IPS-18c (cell line): ENCODE data around the gene PLD4.
"Not testable (repeated sequence)": the region's sequence is repeated elsewhere in the genome, so short reads cannot be mapped to it uniquely, and the experiment has no call there.

Source experiments
- H3K4me3 ChIP-seq: 2 replicates; pipeline ENCODE4 v1.7.0; 2013; ENCODE audit warnings: low read depth, mild to moderate bottlenecking, low read length, moderate library complexity; ENCODE audit not compliant: insufficient read depth
- H3K9me3 ChIP-seq: one replicate; pipeline ENCODE4 v1.6.1; 2013; ENCODE audit warnings: mild to moderate bottlenecking, low read length, moderate library complexity; ENCODE audit not compliant: control insufficient read depth, insufficient read depth

The PLD4 gene

DNA sequence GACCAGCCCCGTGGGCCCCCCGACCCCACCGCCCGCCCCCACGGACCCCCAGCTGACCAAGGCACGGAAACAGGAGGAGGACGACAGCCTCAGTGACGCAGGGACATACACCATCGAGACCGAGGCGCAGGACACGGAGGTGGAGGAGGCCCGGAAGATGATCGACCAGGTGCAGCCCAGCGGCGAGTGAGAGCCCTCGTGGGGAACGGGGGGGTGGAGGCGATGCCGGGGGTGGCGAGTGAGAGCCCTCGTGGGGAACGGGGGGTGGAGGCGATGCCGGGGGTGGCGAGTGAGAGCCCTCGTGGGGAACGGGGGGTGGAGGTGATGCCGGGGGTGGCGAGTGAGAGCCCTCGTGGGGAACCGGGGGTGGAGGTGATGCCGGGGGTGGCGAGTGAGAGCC, 40.3 kb upstream of the PLD4 start:
- not testable (repeated sequence) for H3K4me3 ChIP-seq, H3K9me3 ChIP-seq

DNA sequence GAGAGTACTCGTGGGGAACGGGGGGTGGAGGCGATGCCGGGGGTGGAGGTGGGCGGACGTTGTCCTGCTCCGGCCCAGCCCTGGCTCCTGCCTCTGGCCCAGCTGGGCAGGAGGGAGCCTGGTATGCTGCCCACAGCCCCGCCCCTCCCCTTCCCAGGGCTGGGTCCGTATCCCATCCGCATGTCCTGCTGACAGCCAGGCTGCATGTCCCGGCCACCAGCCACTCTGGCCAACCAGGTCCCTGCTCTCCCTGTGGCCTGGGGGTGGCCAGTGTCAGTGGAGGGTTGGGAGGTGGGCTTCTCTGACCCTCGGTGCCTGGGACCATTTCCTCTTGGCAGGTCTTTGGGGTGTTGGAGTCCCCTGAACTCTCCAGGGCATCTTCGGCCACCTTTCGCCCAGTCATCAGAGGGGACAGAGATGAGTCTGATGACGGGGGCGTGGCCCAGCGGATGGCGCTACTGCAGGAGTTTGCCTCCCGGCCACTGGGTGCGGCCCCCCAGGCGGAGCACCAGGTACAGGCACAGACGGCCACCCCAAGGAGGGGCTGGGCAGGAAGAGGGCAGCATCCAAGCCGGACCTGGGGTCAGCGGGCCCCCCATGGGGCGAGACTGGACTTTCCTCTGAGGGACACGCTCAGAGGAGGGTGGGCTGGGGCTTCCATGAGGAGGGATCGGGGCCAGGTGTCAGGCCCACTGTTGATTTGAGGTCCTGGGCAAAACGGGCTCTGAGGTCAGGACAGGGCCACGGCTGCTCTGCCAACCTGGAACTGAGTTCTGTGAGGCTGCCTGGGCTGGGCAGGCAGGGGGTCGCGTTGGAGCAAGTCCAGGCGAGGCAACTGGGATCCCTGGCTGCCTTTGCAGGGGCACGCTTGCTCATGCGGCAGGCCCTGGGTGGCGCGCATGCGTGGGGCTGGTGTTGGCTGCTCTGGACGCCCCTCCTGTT, 39.4 kb upstream of the PLD4 start:
- H3K4me3 ChIP-seq = no peak overlapping the region

DNA sequence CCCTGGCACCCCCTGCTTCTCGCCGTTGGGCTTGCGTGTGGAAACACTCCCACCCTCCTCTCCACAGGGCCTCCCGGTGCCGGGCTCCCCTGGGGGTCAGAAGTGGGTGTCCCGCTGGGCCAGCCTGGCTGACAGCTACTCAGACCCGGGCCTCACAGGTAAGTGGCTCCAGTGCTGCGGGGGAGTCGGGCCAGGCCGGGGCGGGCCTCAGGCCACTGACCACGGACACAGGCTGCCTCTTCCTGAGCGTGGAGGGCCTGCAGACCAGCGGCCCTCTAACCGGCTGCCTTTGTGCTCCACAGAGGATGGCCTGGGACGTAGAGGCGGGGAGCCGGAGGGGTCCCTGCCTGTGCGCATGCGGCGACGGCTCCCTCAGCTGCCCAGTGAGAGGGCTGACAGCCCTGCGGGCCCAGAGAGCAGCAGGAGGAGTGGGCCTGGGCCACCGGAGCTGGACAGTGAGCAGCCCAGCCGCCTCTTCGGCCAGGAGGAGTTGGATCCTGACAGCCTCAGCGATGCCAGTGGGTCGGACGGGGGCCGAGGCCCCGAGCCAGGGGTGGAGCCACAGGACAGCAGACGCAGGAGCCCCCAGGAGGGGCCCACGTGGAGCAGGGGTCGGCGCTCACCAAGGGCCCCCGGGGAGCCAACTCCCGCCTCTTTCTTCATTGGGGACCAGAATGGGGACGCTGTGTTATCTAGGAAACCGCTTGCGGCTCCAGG, 38.5 kb upstream of the PLD4 start:
- Histone ChIP-seq H3K9me3 (no peaks in the 10 kb centered on the region), H3K4me3 (no peak overlapping the region)

More for the DNA sequence above, 39.4 kb upstream of the PLD4 start:
- H3K9me3 ChIP-seq = no peaks in the 10 kb centered on the region

DNA sequence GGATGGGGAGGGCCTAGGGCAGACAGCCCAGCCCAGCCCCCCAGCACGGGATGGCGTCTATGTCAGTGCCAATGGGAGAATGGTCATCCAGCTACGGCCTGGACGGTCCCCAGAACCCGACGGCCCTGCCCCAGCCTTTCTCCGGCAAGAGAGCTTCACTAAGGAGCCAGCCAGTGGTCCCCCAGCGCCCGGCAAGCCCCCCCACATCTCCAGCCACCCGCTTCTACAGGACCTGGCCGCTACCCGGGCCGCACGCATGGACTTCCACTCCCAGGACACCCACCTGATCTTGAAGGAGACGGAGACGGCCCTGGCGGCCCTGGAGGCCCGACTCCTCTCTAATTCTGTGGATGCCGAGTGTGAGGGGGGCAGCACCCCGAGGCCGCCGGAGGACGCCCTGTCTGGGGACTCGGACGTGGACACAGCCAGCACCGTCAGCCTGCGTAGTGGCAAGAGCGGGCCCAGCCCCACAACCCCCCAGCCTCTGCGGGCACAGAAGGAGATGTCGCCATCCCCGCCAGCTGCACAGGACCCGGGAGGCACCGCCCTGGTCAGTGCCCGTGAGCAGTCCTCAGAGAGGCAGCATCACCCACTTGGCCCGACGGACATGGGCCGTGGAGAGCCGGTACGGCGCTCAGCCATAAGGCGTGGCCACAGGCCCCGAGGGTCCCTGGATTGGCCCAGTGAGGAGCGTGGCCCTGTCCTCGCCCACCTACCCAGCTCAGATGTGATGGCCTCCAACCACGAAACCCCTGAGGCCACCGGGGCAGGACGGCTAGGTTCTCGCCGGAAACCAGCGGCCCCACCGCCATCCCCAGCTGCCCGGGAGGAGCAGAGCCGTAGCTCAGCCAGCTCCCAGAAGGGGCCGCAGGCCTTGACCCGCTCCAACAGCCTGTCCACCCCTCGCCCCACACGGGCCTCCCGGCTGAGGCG, 37.7 kb upstream of the PLD4 start:
- H3K9me3 ChIP-seq = no peaks in the 10 kb centered on the region
- no peak overlapping the region for H3K4me3 ChIP-seq

DNA sequence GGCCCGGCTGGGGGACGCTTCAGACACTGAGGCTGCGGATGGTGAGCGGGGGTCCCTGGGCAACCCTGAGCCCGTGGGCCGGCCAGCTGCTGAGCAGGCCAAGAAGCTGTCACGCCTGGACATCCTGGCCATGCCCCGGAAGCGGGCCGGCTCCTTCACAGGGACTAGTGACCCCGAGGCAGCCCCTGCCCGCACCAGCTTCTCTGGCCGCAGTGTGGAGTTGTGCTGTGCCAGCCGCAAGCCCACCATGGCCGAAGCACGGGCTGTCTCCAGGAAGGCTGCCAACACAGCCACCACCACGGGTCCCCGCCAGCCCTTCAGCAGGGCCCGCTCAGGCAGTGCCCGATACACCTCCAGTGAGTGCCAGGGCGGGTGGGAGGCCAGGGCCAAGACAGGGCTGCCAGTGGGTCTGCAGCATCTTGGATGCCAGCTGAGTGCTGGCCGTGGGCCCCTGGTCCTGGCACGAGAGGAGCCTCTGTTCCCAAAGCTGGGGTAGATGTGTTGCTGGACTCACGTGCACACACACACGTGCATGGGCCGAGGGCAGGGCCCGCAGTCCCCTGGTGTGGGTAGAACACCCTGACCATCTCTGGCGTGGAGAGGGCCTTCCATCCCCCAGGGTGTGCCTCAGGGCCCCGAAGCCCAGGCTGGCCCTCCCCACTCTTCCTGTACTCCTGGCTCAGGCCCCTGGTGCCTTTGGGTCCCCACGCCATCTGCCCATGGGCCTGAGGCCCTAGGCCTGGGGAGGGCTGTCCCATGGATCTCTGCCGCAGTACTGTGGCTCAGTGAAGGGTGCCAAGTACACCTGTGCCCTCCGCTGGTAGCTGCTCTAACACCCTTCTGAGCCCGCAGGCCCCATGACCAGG, 36.8 kb upstream of the PLD4 start:
- Histone ChIP-seq H3K9me3 (no peaks in the 10 kb centered on the region), H3K4me3 (no peak overlapping the region)

DNA sequence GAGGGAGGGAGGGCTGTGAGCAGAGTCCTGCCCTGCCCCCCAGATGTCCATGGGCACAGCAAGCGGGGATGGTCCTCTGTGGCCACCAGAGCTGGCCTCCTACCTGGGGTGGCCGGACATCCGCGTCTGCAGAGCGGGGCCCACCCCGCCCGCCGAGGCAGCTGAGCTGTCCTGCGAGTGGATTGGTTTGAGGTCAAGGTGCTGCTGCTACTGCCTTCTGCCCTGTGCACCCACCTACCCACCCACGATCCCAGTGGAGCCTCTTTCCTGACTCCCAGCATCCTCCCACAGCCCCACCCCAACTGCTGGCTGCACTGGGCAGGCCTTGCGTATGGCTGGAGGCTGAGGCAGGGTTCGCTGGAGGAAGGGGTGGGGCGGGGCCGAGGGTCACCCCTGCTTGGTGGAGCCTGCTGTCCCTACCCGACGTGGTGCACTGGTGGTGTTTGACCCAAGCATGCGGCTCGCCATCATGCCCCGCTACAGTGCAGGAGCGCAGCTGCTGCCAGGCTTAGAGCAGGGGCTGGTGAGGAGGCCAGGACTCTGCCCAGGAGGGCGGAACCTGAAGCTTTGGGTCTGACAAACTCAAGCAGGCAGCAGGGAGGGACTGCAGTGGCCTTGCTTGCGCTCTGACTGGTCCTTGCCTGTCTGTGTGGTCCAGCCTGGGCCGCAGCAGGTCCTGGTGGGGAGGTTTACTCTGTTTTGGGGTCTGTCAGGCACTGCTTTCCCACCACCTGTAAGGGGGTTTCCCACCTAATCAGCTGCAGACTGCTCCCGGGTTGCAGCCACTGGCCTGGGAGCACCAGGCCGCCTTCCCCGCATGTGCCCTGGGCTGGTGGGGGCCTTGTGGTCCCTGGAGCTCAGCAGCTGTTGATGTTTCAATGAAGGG, 35.9 kb upstream of the PLD4 start:
- H3K4me3 ChIP-seq = no peak overlapping the region
- H3K9me3 ChIP-seq = no peaks in the 10 kb centered on the region

DNA sequence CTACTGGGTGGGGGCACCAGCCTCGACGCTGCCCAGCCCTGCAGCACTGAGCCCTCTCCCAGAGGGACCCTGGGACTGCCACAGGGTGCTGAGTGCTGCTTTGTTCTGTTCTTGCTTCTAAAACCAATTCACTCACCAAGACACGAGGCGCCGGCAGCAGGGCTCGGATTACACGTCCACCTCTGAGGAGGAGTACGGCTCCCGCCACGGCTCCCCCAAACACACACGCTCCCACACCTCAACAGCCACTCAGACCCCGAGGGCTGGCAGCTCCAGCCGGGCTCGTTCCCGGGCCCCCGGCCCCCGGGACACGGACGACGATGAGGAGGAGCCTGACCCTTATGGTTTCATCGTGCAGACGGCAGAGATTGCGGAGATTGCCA, 35.3 kb upstream of the PLD4 start:
- no peak overlapping the region for H3K4me3 ChIP-seq
- H3K9me3 ChIP-seq = no peaks in the 10 kb centered on the region

DNA sequence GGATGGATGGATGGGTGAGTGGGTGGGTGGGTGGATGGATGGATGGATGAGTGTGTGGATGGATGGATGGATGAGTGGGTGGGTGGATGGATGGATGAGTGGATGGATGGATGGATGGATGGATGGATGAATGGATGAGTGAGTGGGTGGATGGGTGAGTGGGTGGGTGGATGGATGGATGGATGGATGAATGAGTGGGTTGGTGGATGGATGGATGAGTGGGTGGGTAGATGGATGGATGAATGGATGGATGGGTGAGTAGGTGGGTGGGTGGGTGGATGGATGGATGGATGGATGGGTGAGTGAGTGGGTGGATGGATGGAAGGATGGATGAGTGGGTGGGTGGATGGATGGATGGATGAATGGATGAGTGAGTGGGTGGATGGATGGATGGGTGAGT, 34.4 kb upstream of the PLD4 start:
- not testable (repeated sequence) for H3K4me3 ChIP-seq, H3K9me3 ChIP-seq

DNA sequence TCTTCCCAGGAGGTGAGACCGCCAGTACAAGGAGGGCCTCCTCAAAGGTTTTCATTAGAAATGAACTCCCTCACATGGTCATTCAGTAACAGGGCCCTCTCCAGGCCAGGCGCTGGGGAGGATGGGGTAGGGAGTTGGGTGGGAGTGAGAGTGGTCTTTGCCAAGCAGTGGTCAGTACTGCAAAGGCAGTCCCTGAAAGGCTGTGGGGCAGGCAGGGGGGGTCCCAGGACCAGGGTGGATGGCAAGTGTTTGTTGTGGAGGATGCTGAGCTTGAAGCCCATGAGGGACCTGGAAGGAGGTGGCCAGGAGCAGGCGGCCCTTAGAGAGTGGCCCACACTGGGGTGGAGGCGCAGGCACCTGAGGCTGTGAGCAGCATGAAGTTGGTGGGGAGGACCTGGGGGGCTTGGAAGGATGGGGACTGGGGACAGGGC, 33.5 kb upstream of the PLD4 start:
- no peaks in the 10 kb centered on the region for H3K9me3 ChIP-seq
- no peak overlapping the region for H3K4me3 ChIP-seq

DNA sequence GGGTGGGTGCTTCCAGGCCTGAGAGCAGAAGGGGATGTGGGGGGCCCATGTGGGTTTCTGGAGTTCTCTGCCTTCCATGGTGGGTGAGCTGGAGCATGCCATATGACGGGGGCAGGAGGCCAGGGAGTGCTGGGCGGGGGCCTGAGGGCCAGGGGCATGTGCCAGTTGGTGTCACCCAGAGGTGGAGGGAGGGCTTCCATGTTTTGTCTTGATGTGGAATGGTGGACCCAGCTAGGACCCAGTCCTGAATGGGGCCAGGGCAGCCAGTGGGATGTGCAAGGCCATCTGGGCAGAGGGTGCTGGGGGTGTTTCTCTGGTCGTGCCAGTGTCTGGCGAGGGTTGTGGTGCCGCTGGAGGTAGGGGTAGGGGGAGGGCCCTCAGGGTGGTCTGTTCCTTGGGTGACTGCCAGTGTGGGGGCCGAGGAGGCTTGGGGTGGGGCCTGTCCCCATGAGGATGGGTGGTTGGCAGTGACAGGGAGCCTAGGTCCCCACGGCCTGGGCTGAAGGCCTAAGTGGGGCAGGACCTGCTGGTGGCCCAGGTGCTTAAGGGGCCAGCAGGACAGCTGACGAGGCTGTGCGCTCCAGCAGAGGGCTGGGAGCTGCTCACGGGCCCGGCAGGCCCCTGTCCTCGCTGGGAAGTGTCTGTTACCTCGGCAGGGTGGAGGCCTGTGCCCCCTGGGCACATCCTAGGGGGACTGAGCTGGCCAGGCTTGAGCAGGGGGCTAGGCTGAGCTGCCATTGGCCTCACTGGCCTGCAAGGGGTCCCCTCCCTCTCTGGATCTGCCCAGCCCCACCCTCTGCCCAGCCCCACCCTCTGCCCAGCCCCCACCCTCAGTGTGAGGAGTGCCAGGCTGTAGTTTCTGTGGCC, 32.8 kb upstream of the PLD4 start:
- H3K9me3 ChIP-seq = no peaks in the 10 kb centered on the region
- no peak overlapping the region for H3K4me3 ChIP-seq

DNA sequence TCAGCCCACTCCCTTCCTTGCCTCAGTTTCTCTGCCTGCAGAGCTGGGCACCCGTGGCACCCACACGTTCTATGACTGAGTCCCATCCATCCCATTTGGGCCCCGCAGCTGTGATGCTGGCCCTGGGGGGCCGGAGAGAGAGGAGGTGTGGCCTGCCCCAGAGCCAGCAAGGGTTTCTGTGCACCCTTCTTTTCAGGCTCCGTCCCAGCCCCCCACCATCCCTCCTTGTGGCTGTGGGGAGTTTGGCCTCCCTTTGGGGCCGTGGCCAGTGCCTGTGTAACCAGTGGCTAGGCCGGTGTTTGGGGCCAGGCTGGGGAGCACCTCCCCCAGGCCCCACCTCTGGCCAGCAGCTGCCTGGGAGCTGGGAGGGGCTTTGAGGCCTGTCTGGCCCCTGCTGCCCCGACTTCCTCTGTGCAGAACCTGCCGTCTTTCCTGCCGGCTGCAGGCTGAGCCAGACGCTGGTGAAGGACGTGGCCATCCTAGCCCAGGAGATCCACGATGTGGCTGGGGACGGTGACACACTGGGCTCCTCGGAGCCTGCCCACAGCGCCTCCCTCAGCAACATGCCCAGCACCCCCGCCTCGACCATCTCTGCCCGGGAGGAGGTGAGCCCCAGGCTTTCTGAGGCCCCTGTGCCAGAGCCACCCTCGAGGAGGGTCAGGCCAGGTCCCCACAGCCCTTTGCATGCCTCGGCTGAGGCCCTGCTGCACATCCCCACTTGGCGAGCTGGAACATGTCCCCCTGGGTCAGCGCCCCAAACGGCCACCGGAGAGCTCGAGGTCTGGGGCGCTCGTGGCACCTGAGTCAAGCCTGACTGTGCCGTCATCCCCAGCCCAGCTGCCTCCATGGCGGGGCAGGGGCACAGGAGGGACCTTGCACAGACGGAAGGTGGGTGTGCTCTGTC, 31.9 kb upstream of the PLD4 start:
- no peaks in the 10 kb centered on the region for H3K9me3 ChIP-seq
- no peak overlapping the region for H3K4me3 ChIP-seq

DNA sequence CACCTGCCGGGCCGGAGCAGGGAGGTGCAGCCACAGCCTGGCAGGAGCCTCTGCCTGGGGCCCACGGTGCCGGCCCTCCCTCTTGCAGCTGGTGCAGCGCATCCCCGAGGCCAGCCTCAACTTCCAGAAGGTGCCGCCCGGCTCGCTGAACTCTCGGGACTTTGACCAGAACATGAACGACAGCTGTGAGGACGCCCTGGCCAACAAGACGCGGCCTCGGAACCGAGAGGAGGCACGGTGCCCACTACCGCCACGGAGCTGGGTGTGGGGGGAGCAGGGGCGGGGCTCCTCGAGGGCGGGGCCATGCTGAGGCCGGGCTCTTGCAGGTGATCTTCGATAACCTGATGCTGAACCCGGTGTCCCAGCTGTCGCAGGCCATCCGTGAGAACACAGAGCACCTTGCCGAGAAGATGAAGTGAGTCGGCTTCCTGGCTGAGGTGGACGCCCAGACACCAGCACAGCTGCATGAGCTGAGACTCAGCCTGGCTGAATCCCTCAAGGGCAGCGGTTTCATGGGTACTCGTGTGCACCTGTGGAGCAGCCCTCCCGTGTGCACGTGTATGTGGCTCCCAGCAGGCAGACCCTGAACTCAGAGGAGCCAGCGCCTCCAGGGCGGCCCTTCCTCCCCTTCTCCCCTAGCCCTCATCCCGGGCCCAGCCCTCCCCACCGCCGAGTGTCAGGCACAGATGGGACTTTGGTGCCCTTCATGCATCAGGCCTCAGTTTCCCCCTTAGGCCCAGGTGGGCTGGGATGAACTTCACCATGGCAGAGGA, 31.1 kb upstream of the PLD4 start:
- Histone ChIP-seq H3K4me3 (no peak overlapping the region), H3K9me3 (no peaks in the 10 kb centered on the region)

DNA sequence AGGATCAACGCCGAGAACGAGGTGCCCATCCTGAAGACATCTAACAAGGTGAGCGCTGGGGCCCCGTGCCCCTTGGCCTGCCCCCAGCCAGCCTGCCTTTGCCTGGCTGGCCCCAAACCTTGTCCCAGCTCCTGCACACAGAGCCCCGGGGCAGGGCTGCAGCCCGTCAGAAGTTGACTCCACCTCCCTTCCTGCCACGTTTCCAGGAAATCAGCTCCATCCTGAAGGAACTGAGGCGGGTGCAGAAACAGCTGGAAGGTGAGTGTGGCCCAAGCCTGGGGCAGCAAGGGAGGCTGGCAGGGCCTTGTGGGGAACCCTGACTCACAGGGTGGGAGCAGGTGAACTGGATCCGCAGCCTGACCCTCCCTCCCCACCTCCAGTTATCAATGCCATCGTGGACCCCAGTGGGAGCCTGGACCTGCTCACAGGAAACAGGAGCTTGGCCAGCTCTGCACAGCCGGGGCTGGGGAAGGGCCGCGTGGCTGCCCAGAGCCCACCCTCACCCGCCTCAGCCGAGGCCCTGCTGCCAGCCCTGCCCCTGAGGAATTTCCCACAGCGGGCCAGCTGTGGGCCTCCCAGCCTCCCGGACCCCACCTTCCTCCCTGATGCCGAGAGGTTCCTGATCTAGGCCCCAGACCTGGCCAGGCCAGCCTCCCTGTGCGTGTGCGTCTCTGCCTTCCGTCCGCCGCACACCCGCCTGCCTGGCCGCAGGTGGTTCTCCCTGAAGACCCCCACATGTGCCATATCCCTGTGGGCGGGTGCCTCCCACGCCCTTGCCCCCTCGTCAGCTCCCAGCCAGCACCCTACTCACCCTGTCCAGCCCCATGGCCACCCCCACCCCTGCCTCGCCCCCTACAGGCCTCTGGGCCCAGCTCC, 30.1 kb upstream of the PLD4 start:
- Histone ChIP-seq H3K4me3 (no peak overlapping the region), H3K9me3 (no peaks in the 10 kb centered on the region)
